ENCODE results near the gene NHERF1. TPM values are rescaled to one million over a fixed set of nuclear protein-coding genes. Genes with fewer than 3 reads are reported as not detected.

The NHERF1 gene
- total and polyA plus RNA-seq, 2 of the 8 experiments (the other 6 are each of a cell fraction or from before 2014, with no cell fraction given): 92.9 to 99.2 TPM

- no peak for TF ChIP-seq EP300 (IDR thresholded peaks at IDR 0.05; ENCODE audit: borderline replicate concordance in 1 of 2, low read depth in 2 of 2, low read length in 2 of 2)
- TF ChIP-seq SP4 (IDR thresholded peaks at IDR 0.05; ENCODE audit: low read length): no peak
- no peak for TF ChIP-seq PHF8 (conservative IDR thresholded peaks at IDR 0.05; ENCODE audit: low read depth, low read length)
Measured at GRCh38 chr17:74761419-74761818, 13.0 kb downstream of the NHERF1 start (continued).

Measured in H1 (cell line).